ENCODE results near the gene STOX1.

DNA sequence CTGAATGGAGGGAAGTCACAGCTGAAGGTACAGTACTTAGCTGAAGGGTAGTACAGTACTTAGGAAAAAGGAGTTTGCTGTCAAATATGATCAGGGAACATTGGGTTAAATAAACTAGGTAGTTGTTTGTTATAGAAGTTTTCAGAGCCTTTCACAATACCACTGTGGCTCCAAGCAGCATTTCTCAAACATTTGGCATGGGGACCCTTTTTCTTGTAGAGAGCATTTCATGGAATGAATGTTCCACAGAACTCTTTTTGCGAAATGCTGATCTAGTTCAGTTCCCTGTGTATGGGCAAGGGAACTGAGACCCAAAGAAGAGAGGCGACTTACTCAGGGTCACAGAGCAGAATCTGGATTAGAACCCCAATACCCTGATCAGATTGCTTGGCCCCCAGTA lies 42.3 kb downstream of the STOX1 start:
- TF ChIP-seq EZH2 (IDR thresholded peaks at IDR 0.05; ENCODE audit: borderline replicate concordance) = no peak
- TF ChIP-seq CTCF (IDR thresholded peaks at IDR 0.05; ENCODE audit: poor library complexity) = no peak
- no peak for TF ChIP-seq EZH2phosphoT487 (IDR thresholded peaks at IDR 0.05; ENCODE audit: low read depth, severe bottlenecking, unreplicated experiment)
